IPS DF 6.9 (cell line): ENCODE measurements around the gene ATF6.

Source experiments
- DNase-seq: peaks from one replicate; pipeline ENCODE4 v3.0.0-alpha.2; 2013; ENCODE audit warnings: low read depth, low spot score
- H3K27ac ChIP-seq: one replicate; pipeline ENCODE4 v1.5.1; 2013; ENCODE audit warnings: low read length, control low read depth
- H3K27me3 ChIP-seq: 2 replicates; pipeline ENCODE4 v1.6.1; 2013; ENCODE audit warnings: mild to moderate bottlenecking, low read length; ENCODE audit not compliant: control insufficient read depth, insufficient read depth
- H3K36me3 ChIP-seq: 2 replicates; pipeline ENCODE4 v1.6.1; 2013; ENCODE audit warnings: low read length; ENCODE audit not compliant: control insufficient read depth, insufficient read depth
- H3K4me1 ChIP-seq: 2 replicates; pipeline ENCODE4 v1.6.1; 2013; ENCODE audit warnings: low read length; ENCODE audit not compliant: control insufficient read depth, insufficient read depth
- H3K4me3 ChIP-seq: 2 replicates; pipeline ENCODE4 v1.5.1; 2013; ENCODE audit warnings: mild to moderate bottlenecking, low read length
- H3K9me3 ChIP-seq: 2 replicates; pipeline ENCODE4 v1.6.1; 2013; ENCODE audit warnings: low read length, inconsistent platforms; ENCODE audit not compliant: control insufficient read depth, insufficient read depth
- WGBS: extraction: QIAGEN DNeasy Blood & Tissue Kit; methylation state at CpG from one replicate; pipeline ENCODE4 v1.1.7; 2013; ENCODE audit warnings: mixed read lengths, missing lambda C conversion rate; ENCODE audit not compliant: insufficient read length, insufficient coverage; 5-methylcytosine and 5-hydroxymethylcytosine counted together

ATF6 gene

DNA sequence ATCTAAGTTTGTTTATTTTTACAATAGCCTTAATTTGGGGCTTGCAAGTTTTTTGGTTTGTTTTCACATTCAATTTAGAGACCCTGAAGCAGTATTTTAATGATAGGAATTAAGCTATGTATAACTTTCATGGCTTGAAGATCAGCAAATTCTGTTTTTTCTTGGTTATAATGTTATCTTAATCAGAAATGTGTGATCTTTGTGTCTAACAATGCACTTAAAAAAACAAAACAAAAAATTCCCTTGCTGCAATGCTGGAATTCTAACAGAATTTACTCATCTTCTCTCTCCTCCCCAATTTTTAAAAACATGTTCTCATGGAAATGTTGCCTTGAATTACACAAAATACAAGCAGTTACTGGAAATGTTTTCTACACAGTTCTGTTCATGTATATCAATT, 144.5 kb downstream of the ATF6 start:
- DNase-seq: no peak
- H3K9me3 ChIP-seq: no peaks in the 10 kb centered on the region
- H3K27me3 ChIP-seq: no peaks in the 10 kb centered on the region
- H3K36me3 ChIP-seq: no peaks in the 10 kb centered on the region
- H3K4me1 ChIP-seq: no peaks in the 10 kb centered on the region
- no peak overlapping the region for H3K4me3 ChIP-seq
- H3K27ac ChIP-seq: no peak overlapping the region

GRCh38 chr1:161913482-161914140, 147.5 kb downstream of the ATF6 start:
- H3K36me3 ChIP-seq: no peaks in the 10 kb centered on the region
- no peaks in the 10 kb centered on the region for H3K27me3 ChIP-seq
- DNase-seq: no peak
- no peak overlapping the region for H3K27ac ChIP-seq
- H3K4me1 ChIP-seq: no peaks in the 10 kb centered on the region
- no peaks in the 10 kb centered on the region for H3K9me3 ChIP-seq
- no peak overlapping the region for H3K4me3 ChIP-seq

DNA sequence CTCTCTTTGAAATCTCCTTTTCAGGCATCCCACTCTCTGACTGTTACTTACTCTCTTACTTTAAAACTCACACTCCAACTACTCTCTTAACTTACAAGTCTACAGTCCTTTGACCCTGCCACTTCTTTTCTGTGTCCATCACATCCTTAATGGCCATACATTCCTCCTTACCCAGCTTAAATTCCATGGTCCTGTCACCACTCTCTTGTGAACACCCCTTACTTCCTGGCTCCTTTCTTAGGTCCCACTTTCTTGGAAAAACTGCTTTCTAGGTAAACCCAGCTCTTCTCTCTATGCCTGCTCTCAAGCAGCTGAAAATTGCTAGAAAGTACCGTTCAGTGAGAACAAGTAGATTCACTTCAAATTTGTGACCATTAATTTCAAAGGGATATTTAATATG, 148.5 kb downstream of the ATF6 start:
- Histone ChIP-seq H3K4me1 (no peaks in the 10 kb centered on the region), H3K27me3 (no peaks in the 10 kb centered on the region), H3K9me3 (no peaks in the 10 kb centered on the region), H3K27ac (no peak overlapping the region), H3K36me3 (no peaks in the 10 kb centered on the region), H3K4me3 (no peak overlapping the region)
- no CpG with 5 or more reads among the region's 1 CpG for WGBS
- no peak for DNase-seq

DNA sequence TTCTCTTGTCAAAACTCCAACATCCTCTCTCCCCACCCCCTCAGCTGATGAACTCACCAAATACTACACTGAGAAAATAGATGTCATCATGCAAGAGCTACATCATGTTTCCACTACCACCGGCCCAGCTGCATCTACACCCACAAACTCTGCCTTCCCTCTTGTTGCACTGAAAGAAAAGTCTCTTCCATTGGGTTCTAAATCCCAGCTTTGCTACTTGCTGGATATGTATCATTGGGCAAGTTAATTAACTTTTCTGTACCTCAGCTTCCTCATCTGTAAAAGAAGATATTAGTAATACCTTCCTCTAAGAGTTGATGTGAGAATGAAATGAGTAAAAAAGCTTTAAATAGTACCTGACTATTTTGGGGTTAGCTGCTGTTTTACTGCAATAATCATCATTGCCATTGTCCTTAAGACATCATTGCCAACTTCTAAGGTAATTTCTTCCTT, 149.0 kb downstream of the ATF6 start:
- H3K36me3 ChIP-seq: no peaks in the 10 kb centered on the region
- DNase-seq: no peak
- no peaks in the 10 kb centered on the region for H3K4me1 ChIP-seq
- H3K27me3 ChIP-seq: no peaks in the 10 kb centered on the region
- H3K27ac ChIP-seq: no peak overlapping the region
- WGBS: no CpG with 5 or more reads among the region's 1 CpG
- H3K4me3 ChIP-seq: no peak overlapping the region
- no peaks in the 10 kb centered on the region for H3K9me3 ChIP-seq

DNA sequence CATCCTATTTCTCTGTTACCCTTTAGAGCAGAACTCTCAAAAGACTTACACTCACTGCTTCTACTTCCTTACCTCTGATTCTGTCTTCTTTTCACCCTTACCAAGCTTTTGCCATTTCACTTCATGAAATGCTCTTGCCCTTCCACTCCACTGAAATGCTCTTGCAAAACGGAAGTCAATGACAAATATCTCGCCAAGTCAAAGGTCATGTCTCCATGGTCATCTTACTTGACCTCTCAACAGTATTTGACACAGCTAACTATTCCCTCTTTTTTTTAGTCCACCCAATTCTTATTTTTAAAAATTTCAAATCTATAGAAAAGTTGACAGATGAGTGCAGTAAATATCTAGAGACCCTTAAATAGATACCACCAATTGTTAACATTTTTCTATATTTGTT, 149.9 kb downstream of the ATF6 start:
- no peaks in the 10 kb centered on the region for H3K9me3 ChIP-seq
- WGBS: no CpG with 5 or more reads among the region's 2 CpGs
- no peaks in the 10 kb centered on the region for H3K36me3 ChIP-seq
- no peak overlapping the region for H3K27ac ChIP-seq
- DNase-seq: no peak
- H3K27me3 ChIP-seq: no peaks in the 10 kb centered on the region
- H3K4me3 ChIP-seq: no peak overlapping the region
- no peaks in the 10 kb centered on the region for H3K4me1 ChIP-seq

DNA sequence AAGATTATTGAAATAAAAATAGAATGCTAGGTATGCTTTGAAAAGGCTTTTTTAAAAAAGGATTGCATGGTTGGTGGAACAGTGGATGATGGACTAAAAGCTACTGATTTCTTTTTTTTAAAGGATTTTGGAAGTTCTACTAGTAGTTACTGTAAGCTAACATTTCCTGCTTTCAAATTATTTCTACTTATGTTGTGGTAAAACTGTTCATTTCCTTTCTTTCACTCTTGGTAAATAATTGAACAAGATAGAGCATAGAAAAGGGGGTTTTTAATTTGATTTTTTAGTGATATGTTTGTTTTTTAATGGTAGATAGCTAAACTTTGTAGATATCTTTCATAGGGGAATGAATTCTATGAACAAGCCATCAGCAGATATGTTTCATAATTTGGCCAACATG, 153.1 kb downstream of the ATF6 start:
- no peak overlapping the region for H3K27ac ChIP-seq
- no peaks in the 10 kb centered on the region for H3K27me3 ChIP-seq
- DNase-seq: no peak
- no peak overlapping the region for H3K4me3 ChIP-seq
- no peaks in the 10 kb centered on the region for H3K4me1 ChIP-seq
- no peaks in the 10 kb centered on the region for H3K9me3 ChIP-seq
- no peaks in the 10 kb centered on the region for H3K36me3 ChIP-seq

DNA sequence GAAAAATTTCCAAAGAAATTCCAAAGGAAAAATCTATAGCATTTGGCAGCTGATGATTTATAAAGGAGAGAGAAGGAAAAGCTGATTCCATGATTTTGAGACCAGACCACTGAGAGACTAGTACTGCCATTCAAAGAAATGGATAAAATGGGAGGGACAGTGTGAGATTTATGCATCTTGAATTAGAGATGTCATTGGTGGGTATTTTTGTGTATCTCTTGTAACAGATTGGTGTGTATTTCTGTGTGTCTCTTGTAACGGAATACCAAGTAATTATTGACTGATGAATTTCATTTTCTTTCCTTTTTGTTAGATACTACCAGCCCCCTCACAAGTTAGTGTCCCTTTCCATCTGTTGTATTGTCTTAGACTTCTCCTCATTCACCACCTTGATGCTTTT, 155.4 kb downstream of the ATF6 start:
- Histone ChIP-seq H3K27ac (no peak overlapping the region), H3K27me3 (no peaks in the 10 kb centered on the region), H3K9me3 (no peaks in the 10 kb centered on the region), H3K4me1 (no peaks in the 10 kb centered on the region; the same call in 1 of the 2 replicates), H3K36me3 (no peaks in the 10 kb centered on the region), H3K4me3 (no peak overlapping the region)
- DNase-seq: no peak
- no CpG with 5 or more reads among the region's 1 CpG for WGBS

DNA sequence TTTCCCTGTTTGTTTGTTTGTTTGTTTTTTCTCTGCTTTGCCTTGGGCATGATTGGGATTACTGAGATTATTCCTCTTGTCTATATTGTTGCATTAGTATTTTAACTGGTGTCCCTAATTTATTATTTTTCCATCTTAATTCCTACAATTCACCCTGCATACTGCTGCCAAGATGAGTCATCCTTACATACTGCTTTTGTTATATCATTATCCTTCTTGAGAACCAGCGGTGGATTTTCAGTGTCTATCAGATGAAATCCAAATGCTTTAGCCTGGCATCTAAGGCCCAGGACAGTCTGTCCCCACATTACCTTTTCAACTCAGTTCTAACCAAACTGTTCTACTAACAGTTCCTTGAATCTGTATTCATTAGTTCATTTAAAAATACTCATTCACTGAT, 155.9 kb downstream of the ATF6 start:
- DNase-seq: no peak
- Histone ChIP-seq H3K4me3 (no peak overlapping the region), H3K27ac (no peak overlapping the region)

GRCh38 chr1:161928056-161928455, 161.9 kb downstream of the ATF6 start:
- no peaks in the 10 kb centered on the region for H3K9me3 ChIP-seq
- no peak for DNase-seq
- no peaks in the 10 kb centered on the region for H3K36me3 ChIP-seq
- no peak overlapping the region for H3K4me3 ChIP-seq
- H3K4me1 ChIP-seq: no peaks in the 10 kb centered on the region; the same call in 1 of the 2 replicates
- no peaks in the 10 kb centered on the region for H3K27me3 ChIP-seq
- WGBS: no CpG with 5 or more reads among the region's 2 CpGs
- no peak overlapping the region for H3K27ac ChIP-seq

More for the DNA sequence above, 155.9 kb downstream of the ATF6 start:
- Histone ChIP-seq H3K36me3 (no peaks in the 10 kb centered on the region), H3K27me3 (no peaks in the 10 kb centered on the region), H3K4me1 (no peaks in the 10 kb centered on the region; the same call in 1 of the 2 replicates), H3K9me3 (no peaks in the 10 kb centered on the region)
- no CpG with 5 or more reads among the region's 1 CpG for WGBS

- Histone ChIP-seq H3K4me3 (no peak overlapping the region), H3K9me3 (no peaks in the 10 kb centered on the region), H3K27me3 (no peaks in the 10 kb centered on the region), H3K27ac (no peak overlapping the region), H3K4me1 (no peaks in the 10 kb centered on the region; the same call in 1 of the 2 replicates), H3K36me3 (no peaks in the 10 kb centered on the region)
- WGBS: no CpG with 5 or more reads among the region's 1 CpG
- DNase-seq: no peak
Measured at GRCh38 chr1:161929137-161929536, 163.0 kb downstream of the ATF6 start.

GRCh38 chr1:161930064-161930463, 163.9 kb downstream of the ATF6 start:
- no peaks in the 10 kb centered on the region for H3K36me3 ChIP-seq
- H3K9me3 ChIP-seq: no peaks in the 10 kb centered on the region
- no peak for DNase-seq
- H3K27ac ChIP-seq: no peak overlapping the region
- no CpG with 5 or more reads among the region's 1 CpG for WGBS
- H3K27me3 ChIP-seq: no peaks in the 10 kb centered on the region
- no peaks in the 10 kb centered on the region for H3K4me1 ChIP-seq
- no peak overlapping the region for H3K4me3 ChIP-seq
